Keratinocyte (primary cell): ENCODE data around the gene GIT2. TPM values are rescaled to one million over a fixed set of nuclear protein-coding genes. Genes with fewer than 3 reads are reported as not detected.

Experiments
- DNase-seq: peaks from one replicate; pipeline ENCODE4 v3.0.0-alpha.2; 2011; ENCODE audit warnings: low read depth, missing footprints, low spot score
- FAIRE-seq: peaks from 2 replicates; lab custom pipeline; 2011; peaks lifted over from hg19 to GRCh38; lab: Jason Lieb, UNC
- H2AFZ ChIP-seq: 2 replicates; pipeline ENCODE4 v1.6.0; 2012; ENCODE audit warnings: low read length, control low read depth, inconsistent platforms; ENCODE audit not compliant: control insufficient read depth
- H3K27ac ChIP-seq: 2 replicates; pipeline ENCODE4 v1.5.1; 2011; ENCODE audit warnings: low read length; ENCODE audit not compliant: control insufficient read depth, insufficient read depth
- H3K27me3 ChIP-seq: 3 replicates; pipeline ENCODE4 v1.6.0; 2011; ENCODE audit warnings: low read length; ENCODE audit not compliant: control insufficient read depth, insufficient read depth; ENCODE audit errors: extremely low read depth
- H3K36me3 ChIP-seq, 2 experiments: 2 replicates in 1 of 2; 3 replicates in 1 of 2; pipeline ENCODE4 v1.5.1; 2011; ENCODE audit warnings: low read length in 2 of 2, mild to moderate bottlenecking in 1 of 2; ENCODE audit not compliant: control insufficient read depth in 2 of 2, insufficient read depth in 2 of 2; ENCODE audit errors: extremely low read depth in 1 of 2
- H3K4me1 ChIP-seq: 3 replicates; pipeline ENCODE4 v1.5.1; 2011; ENCODE audit warnings: low read length; ENCODE audit not compliant: control insufficient read depth, insufficient read depth; ENCODE audit errors: extremely low read depth
- H3K4me2 ChIP-seq: 3 replicates; pipeline ENCODE4 v1.6.0; 2011; ENCODE audit warnings: low read depth, low read length; ENCODE audit not compliant: control insufficient read depth, insufficient read depth; ENCODE audit errors: extremely low read depth
- H3K4me3 ChIP-seq, 3 experiments: fragments of 200-600 bp in 1 of 3; sonication (generic) in 1 of 3; 2 replicates in 2 of 3; 3 replicates in 1 of 3; pipeline ENCODE4 v1.5.1; 2011 to 2016; ENCODE audit warnings: low read length in 3 of 3, mild to moderate bottlenecking in 3 of 3, control low read depth in 2 of 3, inconsistent platforms in 1 of 3, low read depth in 1 of 3, mixed read lengths in 1 of 3, mixed run types in 1 of 3, moderate library complexity in 1 of 3; ENCODE audit not compliant: control insufficient read depth in 2 of 3, insufficient read depth in 2 of 3; ENCODE audit errors: extremely low read depth in 1 of 3
- H3K79me2 ChIP-seq: 2 replicates; pipeline ENCODE4 v1.6.0; 2012; ENCODE audit warnings: low read length; ENCODE audit not compliant: control insufficient read depth, insufficient read depth
- H3K9ac ChIP-seq: 3 replicates; pipeline ENCODE4 v1.6.0; 2011; ENCODE audit warnings: low read length; ENCODE audit not compliant: control insufficient read depth, insufficient read depth; ENCODE audit errors: extremely low read depth
- H3K9me1 ChIP-seq: 3 replicates; pipeline ENCODE4 v1.6.0; 2011; ENCODE audit warnings: low read length; ENCODE audit not compliant: control insufficient read depth, insufficient read depth; ENCODE audit errors: extremely low read depth
- H3K9me3 ChIP-seq: 2 replicates; pipeline ENCODE4 v1.5.1; 2012; ENCODE audit warnings: low read depth, low read length; ENCODE audit not compliant: control insufficient read depth
- H4K20me1 ChIP-seq: 3 replicates; pipeline ENCODE4 v1.6.0; 2011; ENCODE audit warnings: low read length; ENCODE audit not compliant: control insufficient read depth, insufficient read depth; ENCODE audit errors: extremely low read depth
- EZH2 ChIP-seq: IDR thresholded peaks from one replicate; pipeline ENCODE4 v1.6.1; 2012; ENCODE audit warnings: inconsistent platforms, mild to moderate bottlenecking, low read length, moderate library complexity
- dilution Hi-C: fragments of 300-500 bp; cut with MboI; formaldehyde crosslinking; loops from one replicate; pipeline ENCODE4 v1.7.0; 2020; ENCODE audit warnings: low sequenced_read_pairs; ENCODE audit not compliant: extremely low pct_ligation_motif_present
- polyA plus RNA-seq, 5 experiments: library from polyadenylated mRNA; depleted of rRNA in 3 of 5; stranded (reverse) in 3 of 5; stranded (forward) in 1 of 5; unstranded in 1 of 5; fragments of >200 nt; gene quantifications; 1 replicate in 1 of 5; 2 replicates in 3 of 5; 3 replicates in 1 of 5; pipeline versions ENCODE4 v1.2.1 to v1.2.3, GENCODE V29; 2011 to 2012; ENCODE audit warnings: missing spikeins in 2 of 5, low read depth in 1 of 5, low replicate concordance in 1 of 5
- TF ChIP-seq, protein P1 (sequence below), 3 experiments: IDR thresholded peaks in 1 of 3; conservative IDR thresholded peaks in 1 of 3; optimal IDR thresholded peaks in 1 of 3; 2 replicates in 2 of 3; 3 replicates in 1 of 3; pipeline versions ENCODE3 to v1.5.1; 2011; ENCODE audit warnings: low read length in 3 of 3, mild to moderate bottlenecking in 3 of 3, moderate library complexity in 2 of 3, control low read depth in 1 of 3, inconsistent platforms in 1 of 3; ENCODE audit not compliant: insufficient read depth in 2 of 3; ENCODE audit errors: extremely low read depth in 1 of 3

Gene GIT2
- polyA plus RNA-seq, 1 donor (not counting 4 experiments of a cell fraction or from before 2014, with no cell fraction given): 25.9 TPM

DNA sequence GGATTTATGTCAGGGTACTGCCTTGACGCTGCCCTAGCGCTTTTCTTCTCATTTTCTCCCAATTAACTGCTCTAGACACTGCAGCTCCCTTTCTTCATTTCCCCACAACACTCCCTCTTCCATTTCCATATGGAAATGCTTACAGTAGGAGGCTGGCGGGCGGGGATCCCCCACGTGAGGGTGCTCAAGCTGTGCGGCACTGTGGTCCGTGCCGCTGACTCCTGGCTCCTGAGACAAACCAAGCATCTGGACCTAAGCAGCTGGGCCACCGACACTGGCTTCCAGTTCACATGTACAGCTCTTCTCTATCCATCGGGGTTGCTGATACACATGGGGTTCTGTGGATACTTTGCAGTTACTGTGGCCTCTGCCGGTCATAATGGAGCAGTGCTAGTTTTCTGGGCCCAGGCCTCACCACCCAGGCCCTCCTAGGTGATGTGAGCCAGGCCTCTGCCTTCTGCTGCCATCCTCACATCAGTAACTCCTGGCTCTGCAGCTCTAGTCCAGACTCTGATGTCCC is 75.8 kb downstream of the GIT2 start:
- Histone ChIP-seq H3K4me3 (no peak overlapping the region), H3K9me1 (no peaks in the 10 kb centered on the region), H3K27ac (no peak overlapping the region), H2AFZ (no peak overlapping the region), H3K36me3 (peaks cover 13 to 32% of the 10 kb centered on the region in 2 experiments), H3K79me2 (no peaks in the 10 kb centered on the region), H4K20me1 (no peaks in the 10 kb centered on the region), H3K9me3 (no peaks in the 10 kb centered on the region), H3K4me1 (no peaks in the 10 kb centered on the region), H3K4me2 (no peak overlapping the region), H3K27me3 (no peaks in the 10 kb centered on the region), H3K9ac (no peak overlapping the region)
- TF ChIP-seq, protein P1, sequence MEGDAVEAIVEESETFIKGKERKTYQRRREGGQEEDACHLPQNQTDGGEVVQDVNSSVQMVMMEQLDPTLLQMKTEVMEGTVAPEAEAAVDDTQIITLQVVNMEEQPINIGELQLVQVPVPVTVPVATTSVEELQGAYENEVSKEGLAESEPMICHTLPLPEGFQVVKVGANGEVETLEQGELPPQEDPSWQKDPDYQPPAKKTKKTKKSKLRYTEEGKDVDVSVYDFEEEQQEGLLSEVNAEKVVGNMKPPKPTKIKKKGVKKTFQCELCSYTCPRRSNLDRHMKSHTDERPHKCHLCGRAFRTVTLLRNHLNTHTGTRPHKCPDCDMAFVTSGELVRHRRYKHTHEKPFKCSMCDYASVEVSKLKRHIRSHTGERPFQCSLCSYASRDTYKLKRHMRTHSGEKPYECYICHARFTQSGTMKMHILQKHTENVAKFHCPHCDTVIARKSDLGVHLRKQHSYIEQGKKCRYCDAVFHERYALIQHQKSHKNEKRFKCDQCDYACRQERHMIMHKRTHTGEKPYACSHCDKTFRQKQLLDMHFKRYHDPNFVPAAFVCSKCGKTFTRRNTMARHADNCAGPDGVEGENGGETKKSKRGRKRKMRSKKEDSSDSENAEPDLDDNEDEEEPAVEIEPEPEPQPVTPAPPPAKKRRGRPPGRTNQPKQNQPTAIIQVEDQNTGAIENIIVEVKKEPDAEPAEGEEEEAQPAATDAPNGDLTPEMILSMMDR (optimal IDR thresholded peaks at IDR 0.05 in 1 of 3, IDR thresholded peaks at IDR 0.05 in 1 of 3, conservative IDR thresholded peaks at IDR 0.05 in 1 of 3; ENCODE audit: extremely low read depth in 1 of 3, insufficient read depth in 2 of 3, low read length in 3 of 3): no peak
- TF ChIP-seq EZH2: no peak
- DNase-seq (no peak), FAIRE-seq (no peak)
- dilution Hi-C loops: no loop called here

DNA sequence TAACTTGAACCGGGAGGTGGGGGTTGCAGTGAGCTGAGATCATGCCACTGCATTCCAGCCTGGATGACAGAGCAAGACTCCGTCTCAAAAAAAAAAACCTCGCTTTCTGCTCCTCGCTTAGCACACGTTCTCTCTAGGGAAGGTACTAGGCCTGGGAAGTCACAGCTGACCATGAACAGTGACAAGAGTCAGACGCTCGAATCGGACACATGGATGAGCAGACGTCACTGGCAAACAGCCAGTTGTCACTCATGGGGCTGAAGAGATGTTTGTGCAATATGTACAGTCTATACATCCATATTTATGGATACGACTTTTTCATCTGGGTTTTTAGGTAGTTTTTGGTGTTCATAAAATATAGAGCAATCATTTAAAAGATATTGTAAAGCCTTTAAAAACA is 76.7 kb downstream of the GIT2 start:
- H4K20me1 ChIP-seq: no peaks in the 10 kb centered on the region
- H3K27ac ChIP-seq: no peak overlapping the region
- DNase-seq: no peak
- H3K4me2 ChIP-seq: no peak overlapping the region
- no peak overlapping the region for H3K9ac ChIP-seq
- no peak overlapping the region for H2AFZ ChIP-seq
- H3K4me1 ChIP-seq: peaks cover 4% of the 10 kb centered on the region
- TF ChIP-seq, protein P1 (optimal IDR thresholded peaks at IDR 0.05 in 1 of 3, IDR thresholded peaks at IDR 0.05 in 1 of 3, conservative IDR thresholded peaks at IDR 0.05 in 1 of 3; ENCODE audit: extremely low read depth in 1 of 3, insufficient read depth in 2 of 3, low read length in 3 of 3): no peak
- no peak for TF ChIP-seq EZH2
- no peak for FAIRE-seq
- no peak overlapping the region for H3K4me3 ChIP-seq
- no peaks in the 10 kb centered on the region for H3K9me3 ChIP-seq
- peaks cover 19 to 30% of the 10 kb centered on the region in 2 experiments for H3K36me3 ChIP-seq
- H3K9me1 ChIP-seq: no peaks in the 10 kb centered on the region
- no peaks in the 10 kb centered on the region for H3K79me2 ChIP-seq
- dilution Hi-C loops: no loop called here
- no peaks in the 10 kb centered on the region for H3K27me3 ChIP-seq
